Thymus (tissue), 11 donors: ENCODE data around the gene CSNK1D. TPM values are rescaled to one million over a fixed set of nuclear protein-coding genes. Genes with fewer than 3 reads are reported as not detected.

Experiments
- DNase-seq, 9 donors: peaks; one replicate each; pipeline ENCODE4 v3.0.0-alpha.2; 2013; ENCODE audit warnings: low spot score in 9 of 9, low read depth in 6 of 9, missing footprints in 1 of 9
- H3K27ac ChIP-seq, 2 donors: one replicate each; pipeline ENCODE4 v1.5.1; 2013; ENCODE audit warnings: control low read depth in 1 of 2, low read depth in 1 of 2, low read length in 1 of 2, mild to moderate bottlenecking in 1 of 2, moderate library complexity in 1 of 2
- H3K27me3 ChIP-seq, 2 donors: one replicate each; pipeline ENCODE4 v1.5.1; 2013; ENCODE audit warnings: low read length in 1 of 2; ENCODE audit not compliant: control insufficient read depth in 2 of 2, insufficient read depth in 1 of 2
- H3K36me3 ChIP-seq, 2 donors: one replicate each; pipeline ENCODE4 v1.5.1; 2013; ENCODE audit warnings: low read length in 1 of 2, mild to moderate bottlenecking in 1 of 2, moderate library complexity in 1 of 2; ENCODE audit not compliant: control insufficient read depth in 2 of 2, insufficient read depth in 2 of 2
- H3K4me1 ChIP-seq, 2 donors: one replicate each; pipeline ENCODE4 v1.5.1; 2013; ENCODE audit warnings: low read length in 2 of 2; ENCODE audit not compliant: control insufficient read depth in 2 of 2, insufficient read depth in 2 of 2
- H3K4me3 ChIP-seq, 2 donors: one replicate each; pipeline ENCODE4 v1.5.1; 2013; ENCODE audit warnings: low read length in 2 of 2, control low read depth in 1 of 2, mild to moderate bottlenecking in 1 of 2
- H3K9me3 ChIP-seq, 2 donors: one replicate each; pipeline ENCODE4 v1.5.1; 2013; ENCODE audit warnings: low read length in 1 of 2, mild to moderate bottlenecking in 1 of 2; ENCODE audit not compliant: control insufficient read depth in 2 of 2, insufficient read depth in 1 of 2
- WGBS: extraction: QIAGEN DNeasy Blood & Tissue Kit; methylation state at CpG from one replicate; pipeline ENCODE4 v1.1.7; 2013; 5-methylcytosine and 5-hydroxymethylcytosine counted together
- polyA plus RNA-seq: library from polyadenylated mRNA; stranded (reverse); fragments of 200-250 nt; gene quantifications from one replicate; pipeline ENCODE4 v1.2.3, GENCODE V29; 2013
- total RNA-seq: library from RNA; stranded (reverse); fragments of 120-200 nt; gene quantifications from one replicate; pipeline ENCODE4 v1.2.4, GENCODE V29; 2013
- donor health status: healthy.

Gene CSNK1D
- total and polyA plus RNA-seq, 2 donors = 16.2 to 113 TPM

- peak in 1 of 9 donors; percentile 56 for DNase-seq
- 11% methylated on average over 105 of the region's 105 CpGs for WGBS
- H3K9me3 ChIP-seq = peaks cover 0 to 18% of the 10 kb centered on the region in 2 donors
- H3K36me3 ChIP-seq = no peaks in the 10 kb centered on the region
- H3K4me1 ChIP-seq = peaks cover 30 to 33% of the 10 kb centered on the region in 2 donors
- peak within 1 kb of the TSS; percentile 43 to 64 for H3K27ac ChIP-seq
- peaks cover 32 to 73% of the 10 kb centered on the region in 2 donors for H3K27me3 ChIP-seq
- H3K4me3 ChIP-seq = peak within 1 kb of the TSS; percentile 54 to 69
Measured at GRCh38 chr17:82228842-82229697, 44.4 kb downstream of the CSNK1D start, which contains the start of gene SLC16A3. Gene SLC16A3, plus strand, starts transcription at chr17:82229042. Its CDS starts 6,967 bp downstream, at chr17:82236009.

GRCh38 chr17:82228278-82228841 is 45.1 kb downstream of the CSNK1D start:
- peaks cover 30 to 33% of the 10 kb centered on the region in 2 donors for H3K4me1 ChIP-seq
- H3K36me3 ChIP-seq = no peaks in the 10 kb centered on the region
- H3K27me3 ChIP-seq = peaks cover 32 to 72% of the 10 kb centered on the region in 2 donors
- H3K4me3 ChIP-seq = peak overlapping the region; percentile 54 to 69
- peak in 4 of 9 donors; percentile 40 to 80 (median 57) for DNase-seq
- 1% methylated on average over 63 of the region's 63 CpGs for WGBS
- peaks cover 0 to 18% of the 10 kb centered on the region in 2 donors for H3K9me3 ChIP-seq
- peak overlapping the region; percentile 43 to 64 for H3K27ac ChIP-seq

GRCh38 chr17:82227629-82228277 is 45.7 kb downstream of the CSNK1D start:
- Histone ChIP-seq H3K4me3 (peak overlapping the region; percentile 54 to 69), H3K4me1 (peaks cover 30 to 33% of the 10 kb centered on the region in 2 donors), H3K9me3 (peaks cover 0 to 18% of the 10 kb centered on the region in 2 donors), H3K36me3 (no peaks in the 10 kb centered on the region), H3K27ac (peak overlapping the region; percentile 5 to 64), H3K27me3 (peaks cover 32 to 66% of the 10 kb centered on the region in 2 donors)
- WGBS = 58% methylated on average over 18 of the region's 18 CpGs
- no peak for DNase-seq

GRCh38 chr17:82226809-82227628 is 46.5 kb downstream of the CSNK1D start:
- H3K4me3 ChIP-seq = no peak overlapping the region
- peaks cover 32 to 59% of the 10 kb centered on the region in 2 donors for H3K27me3 ChIP-seq
- H3K36me3 ChIP-seq = no peaks in the 10 kb centered on the region
- no peak overlapping the region for H3K27ac ChIP-seq
- DNase-seq = no peak
- peaks cover 30 to 33% of the 10 kb centered on the region in 2 donors for H3K4me1 ChIP-seq
- peaks cover 0 to 18% of the 10 kb centered on the region in 2 donors for H3K9me3 ChIP-seq
- WGBS = 87% methylated on average over 16 of the region's 16 CpGs

- no peak for DNase-seq
- Histone ChIP-seq H3K36me3 (no peaks in the 10 kb centered on the region), H3K4me1 (peaks cover 26% of the 10 kb centered on the region in 2 donors), H3K9me3 (peaks cover 0 to 18% of the 10 kb centered on the region in 2 donors), H3K27ac (no peak overlapping the region), H3K4me3 (no peak overlapping the region), H3K27me3 (peaks cover 25 to 52% of the 10 kb centered on the region in 2 donors)
- 91% methylated on average over 15 of the region's 15 CpGs for WGBS
Measured at GRCh38 chr17:82226146-82226808, 47.2 kb downstream of the CSNK1D start.

- WGBS = 96% methylated on average over 24 of the region's 24 CpGs
- DNase-seq = no peak
- Histone ChIP-seq H3K27me3 (peaks cover 17 to 44% of the 10 kb centered on the region in 2 donors), H3K4me3 (no peak overlapping the region), H3K27ac (no peak overlapping the region), H3K4me1 (peaks cover 20 to 21% of the 10 kb centered on the region in 2 donors), H3K9me3 (peaks cover 0 to 14% of the 10 kb centered on the region in 2 donors), H3K36me3 (no peaks in the 10 kb centered on the region)
Measured at GRCh38 chr17:82225368-82226029, 48.0 kb downstream of the CSNK1D start.

- peaks cover 12 to 14% of the 10 kb centered on the region in 2 donors for H3K4me1 ChIP-seq
- no peak for DNase-seq
- H3K27me3 ChIP-seq = peaks cover 9 to 40% of the 10 kb centered on the region in 2 donors
- 87% methylated on average over 8 of the region's 8 CpGs for WGBS
- H3K27ac ChIP-seq = no peak overlapping the region
- peaks cover 0 to 16% of the 10 kb centered on the region in 2 donors for H3K9me3 ChIP-seq
- H3K4me3 ChIP-seq = no peak overlapping the region
- H3K36me3 ChIP-seq = no peaks in the 10 kb centered on the region
Measured at GRCh38 chr17:82224666-82225065, 48.8 kb downstream of the CSNK1D start.
